ENCODE data around the gene SAMD10.

SAMD10 gene

GRCh38 chr20:63979557-63980316 lies at the start of gene SAMD10:
Gene SAMD10 (minus strand): TSS chr20:63979642. CDS start chr20:63979467, 175 bp downstream.
- Mint-ChIP-seq H3K9me3 (no peaks in the 10 kb centered on the region), H3K4me3 (peak within 1 kb of the TSS; percentile 95 to 99 (median 96)), H3K36me3 (ENCODE audit: low read depth) (peaks cover 16% of the 10 kb centered on the region), H3K4me1 (peaks cover 35% of the 10 kb centered on the region), H3K27ac (peak within 1 kb of the TSS; percentile 89 to 97 (median 95)), H3K27me3 (ENCODE audit: low read depth) (peaks cover 5% of the 10 kb centered on the region)
- peak; percentile 15 to 26 (median 21) for TF ChIP-seq CTCF (IDR thresholded peaks at IDR 0.05; ENCODE audit: unreplicated experiment in 3 of 3)

GRCh38 chr20:64027981-64028685 lies 48.7 kb upstream of the SAMD10 start:
- Mint-ChIP-seq H3K4me1 (no peaks in the 10 kb centered on the region), H3K9me3 (no peaks in the 10 kb centered on the region), H3K4me3 (no peak overlapping the region), H3K27me3 (ENCODE audit: low read depth) (peaks cover 3% of the 10 kb centered on the region), H3K36me3 (ENCODE audit: low read depth) (peaks cover 59% of the 10 kb centered on the region), H3K27ac (no peak overlapping the region)
- no peak for TF ChIP-seq CTCF (IDR thresholded peaks at IDR 0.05; ENCODE audit: unreplicated experiment in 3 of 3)

GRCh38 chr20:64025826-64026412 lies 46.5 kb upstream of the SAMD10 start:
- Mint-ChIP-seq H3K36me3 (ENCODE audit: low read depth) (peaks cover 72% of the 10 kb centered on the region), H3K4me1 (no peaks in the 10 kb centered on the region), H3K9me3 (no peaks in the 10 kb centered on the region), H3K27me3 (ENCODE audit: low read depth) (peaks cover 3% of the 10 kb centered on the region), H3K4me3 (no peak overlapping the region), H3K27ac (no peak overlapping the region)
- no peak for TF ChIP-seq CTCF (IDR thresholded peaks at IDR 0.05; ENCODE audit: unreplicated experiment in 3 of 3)

- Mint-ChIP-seq H3K4me3 (no peak overlapping the region), H3K4me1 (no peaks in the 10 kb centered on the region), H3K9me3 (no peaks in the 10 kb centered on the region), H3K27ac (no peak overlapping the region), H3K27me3 (ENCODE audit: low read depth) (peaks cover 3% of the 10 kb centered on the region), H3K36me3 (ENCODE audit: low read depth) (peaks cover 67% of the 10 kb centered on the region)
- TF ChIP-seq CTCF (IDR thresholded peaks at IDR 0.05; ENCODE audit: unreplicated experiment in 3 of 3), result no peak
Measured at GRCh38 chr20:64025101-64025825, 45.8 kb upstream of the SAMD10 start.

- Mint-ChIP-seq H3K36me3 (ENCODE audit: low read depth) (peaks cover 68% of the 10 kb centered on the region), H3K4me1 (no peaks in the 10 kb centered on the region), H3K4me3 (no peak overlapping the region)
Measured at GRCh38 chr20:64024141-64024990, 44.9 kb upstream of the SAMD10 start.

More at GRCh38 chr20:64024141-64024990, 44.9 kb upstream of the SAMD10 start:
- H3K9me3 Mint-ChIP-seq, result no peaks in the 10 kb centered on the region
- peak overlapping the region in 1 of 3 experiments; percentile 58 for H3K27ac Mint-ChIP-seq
- TF ChIP-seq CTCF (IDR thresholded peaks at IDR 0.05; ENCODE audit: unreplicated experiment in 3 of 3), result no peak
- H3K27me3 Mint-ChIP-seq (ENCODE audit: low read depth), result peaks cover 3% of the 10 kb centered on the region

Data from nephron (organoid).